ENCODE measurements around the gene GALNT9. TPM values are rescaled to one million over a fixed set of nuclear protein-coding genes. Genes with fewer than 3 reads are reported as not detected.

Gene GALNT9
- polyA plus RNA-seq, 1 of the 3 experiments (the other 2 are of a cell fraction): not detected

DNA sequence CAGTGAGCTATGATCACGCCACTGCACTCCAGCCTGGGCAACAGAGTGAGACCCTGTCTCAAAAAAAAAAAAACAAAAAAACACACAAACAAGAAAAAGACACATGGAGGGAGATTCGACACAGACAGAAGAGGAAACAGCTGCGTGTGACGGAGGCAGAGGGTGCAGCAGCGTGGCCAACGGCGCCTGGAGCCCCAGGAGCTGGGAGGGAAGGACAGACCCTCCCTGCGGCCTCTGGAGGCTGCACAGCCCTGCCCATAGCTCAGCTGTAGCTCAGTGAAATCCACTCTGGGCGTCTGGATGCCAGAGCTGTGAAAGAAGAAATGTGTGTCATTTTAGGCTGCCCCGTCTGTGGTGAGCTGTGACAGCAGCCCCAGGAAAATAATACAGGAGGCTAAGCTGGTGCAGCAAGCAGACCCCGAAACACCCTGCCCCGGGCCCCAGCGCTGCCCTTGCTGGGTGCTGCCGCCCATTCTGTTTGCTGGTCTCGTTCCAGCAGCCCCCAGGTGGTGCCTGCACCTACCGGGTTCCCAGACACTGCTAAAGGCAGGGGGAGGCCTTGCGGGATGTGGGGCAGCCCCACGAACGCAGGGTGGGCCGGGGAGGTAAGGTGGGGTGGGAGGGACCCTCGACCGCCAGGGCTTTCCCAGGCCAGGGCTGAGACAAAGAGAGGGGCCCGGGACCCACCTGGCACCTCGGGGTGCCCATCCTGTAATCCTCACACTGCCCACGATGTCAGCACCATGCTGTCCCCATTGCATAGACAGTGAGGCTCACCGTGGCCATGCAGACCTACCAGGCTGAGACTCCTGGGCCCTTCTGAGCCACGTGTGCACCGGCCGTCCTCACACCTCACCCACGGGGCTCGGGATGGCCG lies 21.2 kb downstream of the GALNT9 start:
- 8% methylated on average over 13 of the region's 32 CpGs for WGBS (ENCODE audit: low lambda C conversion rate)
- no peak for TF ChIP-seq SMC3 (IDR thresholded peaks at IDR 0.05; ENCODE audit: low read depth, low read length)
- TF ChIP-seq, protein P1, sequence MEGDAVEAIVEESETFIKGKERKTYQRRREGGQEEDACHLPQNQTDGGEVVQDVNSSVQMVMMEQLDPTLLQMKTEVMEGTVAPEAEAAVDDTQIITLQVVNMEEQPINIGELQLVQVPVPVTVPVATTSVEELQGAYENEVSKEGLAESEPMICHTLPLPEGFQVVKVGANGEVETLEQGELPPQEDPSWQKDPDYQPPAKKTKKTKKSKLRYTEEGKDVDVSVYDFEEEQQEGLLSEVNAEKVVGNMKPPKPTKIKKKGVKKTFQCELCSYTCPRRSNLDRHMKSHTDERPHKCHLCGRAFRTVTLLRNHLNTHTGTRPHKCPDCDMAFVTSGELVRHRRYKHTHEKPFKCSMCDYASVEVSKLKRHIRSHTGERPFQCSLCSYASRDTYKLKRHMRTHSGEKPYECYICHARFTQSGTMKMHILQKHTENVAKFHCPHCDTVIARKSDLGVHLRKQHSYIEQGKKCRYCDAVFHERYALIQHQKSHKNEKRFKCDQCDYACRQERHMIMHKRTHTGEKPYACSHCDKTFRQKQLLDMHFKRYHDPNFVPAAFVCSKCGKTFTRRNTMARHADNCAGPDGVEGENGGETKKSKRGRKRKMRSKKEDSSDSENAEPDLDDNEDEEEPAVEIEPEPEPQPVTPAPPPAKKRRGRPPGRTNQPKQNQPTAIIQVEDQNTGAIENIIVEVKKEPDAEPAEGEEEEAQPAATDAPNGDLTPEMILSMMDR (IDR thresholded peaks at IDR 0.05): no peak
- no peak for TF ChIP-seq RCOR1 (IDR thresholded peaks at IDR 0.05; ENCODE audit: low read length)
- TF ChIP-seq, protein P2, sequence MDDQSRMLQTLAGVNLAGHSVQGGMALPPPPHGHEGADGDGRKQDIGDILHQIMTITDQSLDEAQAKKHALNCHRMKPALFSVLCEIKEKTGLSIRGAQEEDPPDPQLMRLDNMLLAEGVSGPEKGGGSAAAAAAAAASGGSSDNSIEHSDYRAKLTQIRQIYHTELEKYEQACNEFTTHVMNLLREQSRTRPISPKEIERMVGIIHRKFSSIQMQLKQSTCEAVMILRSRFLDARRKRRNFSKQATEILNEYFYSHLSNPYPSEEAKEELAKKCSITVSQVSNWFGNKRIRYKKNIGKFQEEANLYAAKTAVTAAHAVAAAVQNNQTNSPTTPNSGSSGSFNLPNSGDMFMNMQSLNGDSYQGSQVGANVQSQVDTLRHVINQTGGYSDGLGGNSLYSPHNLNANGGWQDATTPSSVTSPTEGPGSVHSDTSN (IDR thresholded peaks at IDR 0.05): no peak
- TF ChIP-seq JUND (IDR thresholded peaks at IDR 0.05): no peak
- TF ChIP-seq ELF1 (IDR thresholded peaks at IDR 0.05): no peak
- no peak for TF ChIP-seq FOSL2 (IDR thresholded peaks at IDR 0.05; ENCODE audit: borderline replicate concordance, low read depth)
- H3K36me3 ChIP-seq (replicated peaks in 1 of 2; ENCODE audit: control insufficient read depth in 1 of 2, insufficient read depth in 2 of 2, low read length in 1 of 2): no peaks in the 10 kb centered on the region
- H3F3A ChIP-seq (replicated peaks; ENCODE audit: insufficient read depth): no peaks in the 10 kb centered on the region
- no peak overlapping the region for H3K4me2 ChIP-seq
- no peaks in the 10 kb centered on the region for H3K79me2 ChIP-seq (ENCODE audit: insufficient read depth)
- H3K4me3 ChIP-seq (ENCODE audit: low read depth in 2 of 2, low read length in 1 of 2): no peak overlapping the region
- no peaks in the 10 kb centered on the region for H3K4me1 ChIP-seq (ENCODE audit: control insufficient read depth in 1 of 2, insufficient read depth in 2 of 2, low read depth in 1 of 2, low read length in 1 of 2)
- no peak for DNase-seq
- CTCF ChIA-PET: interaction anchor here (1.2 kb wide), 1 partner anchor 106 kb away, joined by 4 read pairs; no protein-coding TSS in a partner anchor
- H3K9me2 ChIP-seq: no peaks in the 10 kb centered on the region
- no peak overlapping the region for H3K27ac ChIP-seq (ENCODE audit: low read depth in 2 of 2, low read length in 1 of 2)
- H3K9ac ChIP-seq: no peak overlapping the region
- POLR2A ChIA-PET: no interaction called here
- H2AFZ ChIP-seq (ENCODE audit: low read depth): no peak overlapping the region
- H4K20me1 ChIP-seq (ENCODE audit: insufficient read depth): no peaks in the 10 kb centered on the region
- no peaks in the 10 kb centered on the region for H3K9me3 ChIP-seq
- H3K27me3 ChIP-seq (ENCODE audit: insufficient read depth): peaks cover 57% of the 10 kb centered on the region

DNA sequence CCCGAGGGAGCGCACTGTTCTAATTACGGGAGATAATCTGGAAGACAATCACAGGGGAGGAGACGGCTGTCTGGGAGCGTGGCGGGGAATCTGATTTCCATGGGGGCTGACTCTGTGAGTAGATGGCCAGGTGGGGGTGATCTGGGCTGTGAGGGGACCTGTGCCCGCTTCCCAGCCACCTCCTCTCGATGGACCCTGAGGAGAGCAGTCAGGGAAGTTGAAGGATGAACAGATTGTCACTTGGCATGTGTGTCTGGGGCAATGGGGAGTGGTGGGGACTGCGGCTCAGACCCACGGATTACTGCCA lies 22.6 kb downstream of the GALNT9 start:
- H3K27me3 ChIP-seq (ENCODE audit: insufficient read depth): peaks cover 68% of the 10 kb centered on the region
- WGBS (ENCODE audit: low lambda C conversion rate): 16% methylated on average over 10 of the region's 10 CpGs
- CTCF ChIA-PET: no interaction called here
- no peak overlapping the region for H2AFZ ChIP-seq (ENCODE audit: low read depth)
- H3K9ac ChIP-seq: no peak overlapping the region
- H3K4me2 ChIP-seq: no peak overlapping the region
- no peak for DNase-seq
- no peaks in the 10 kb centered on the region for H3K9me2 ChIP-seq
- H3K4me1 ChIP-seq (ENCODE audit: control insufficient read depth in 1 of 2, insufficient read depth in 2 of 2, low read depth in 1 of 2, low read length in 1 of 2): no peaks in the 10 kb centered on the region
- no peaks in the 10 kb centered on the region for H3K9me3 ChIP-seq
- POLR2A ChIA-PET: no interaction called here
- no peak overlapping the region for H3K27ac ChIP-seq (ENCODE audit: low read depth in 2 of 2, low read length in 1 of 2)
- no peaks in the 10 kb centered on the region for H3K79me2 ChIP-seq (ENCODE audit: insufficient read depth)
- H4K20me1 ChIP-seq (ENCODE audit: insufficient read depth): no peaks in the 10 kb centered on the region
- no peaks in the 10 kb centered on the region for H3K36me3 ChIP-seq (replicated peaks in 1 of 2; ENCODE audit: control insufficient read depth in 1 of 2, insufficient read depth in 2 of 2, low read length in 1 of 2)
- no peak for TF ChIP-seq FOXM1 (IDR thresholded peaks at IDR 0.05; ENCODE audit: low read depth)
- no peak for TF ChIP-seq MAX (IDR thresholded peaks at IDR 0.05; ENCODE audit: low read depth)
- no peak for TF ChIP-seq NRF1 (IDR thresholded peaks at IDR 0.05; ENCODE audit: low read depth, low read length)
- no peak for TF ChIP-seq FOSL2 (IDR thresholded peaks at IDR 0.05; ENCODE audit: borderline replicate concordance, low read depth)
- no peak for TF ChIP-seq RAD21 (IDR thresholded peaks at IDR 0.05; ENCODE audit: low read length)
- no peak for TF ChIP-seq FOXJ3 (CRISPR knock-in tag; IDR thresholded peaks at IDR 0.05)
- TF ChIP-seq, protein P3, sequence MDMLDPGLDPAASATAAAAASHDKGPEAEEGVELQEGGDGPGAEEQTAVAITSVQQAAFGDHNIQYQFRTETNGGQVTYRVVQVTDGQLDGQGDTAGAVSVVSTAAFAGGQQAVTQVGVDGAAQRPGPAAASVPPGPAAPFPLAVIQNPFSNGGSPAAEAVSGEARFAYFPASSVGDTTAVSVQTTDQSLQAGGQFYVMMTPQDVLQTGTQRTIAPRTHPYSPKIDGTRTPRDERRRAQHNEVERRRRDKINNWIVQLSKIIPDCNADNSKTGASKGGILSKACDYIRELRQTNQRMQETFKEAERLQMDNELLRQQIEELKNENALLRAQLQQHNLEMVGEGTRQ (IDR thresholded peaks at IDR 0.05; ENCODE audit: borderline replicate concordance, low read depth, low read length): no peak
- H3K4me3 ChIP-seq (ENCODE audit: low read depth in 2 of 2, low read length in 1 of 2): no peak overlapping the region
- H3F3A ChIP-seq (replicated peaks; ENCODE audit: insufficient read depth): no peaks in the 10 kb centered on the region

All from SK-N-SH (cell line).